HG03354 (cell line): ENCODE measurements around the gene C17orf50.
A peak's percentile ranks its signal among the peaks of the same experiment; 100 is the strongest.

ENCODE experiments used
- ATAC-seq: cut with Tn5 transposase; IDR thresholded peaks from one replicate; pipeline ENCODE4 v1.9.1; 2021; ENCODE audit warnings: mild to moderate bottlenecking; ENCODE audit not compliant: unreplicated experiment, poor library complexity, severe bottlenecking

C17orf50 gene

DNA sequence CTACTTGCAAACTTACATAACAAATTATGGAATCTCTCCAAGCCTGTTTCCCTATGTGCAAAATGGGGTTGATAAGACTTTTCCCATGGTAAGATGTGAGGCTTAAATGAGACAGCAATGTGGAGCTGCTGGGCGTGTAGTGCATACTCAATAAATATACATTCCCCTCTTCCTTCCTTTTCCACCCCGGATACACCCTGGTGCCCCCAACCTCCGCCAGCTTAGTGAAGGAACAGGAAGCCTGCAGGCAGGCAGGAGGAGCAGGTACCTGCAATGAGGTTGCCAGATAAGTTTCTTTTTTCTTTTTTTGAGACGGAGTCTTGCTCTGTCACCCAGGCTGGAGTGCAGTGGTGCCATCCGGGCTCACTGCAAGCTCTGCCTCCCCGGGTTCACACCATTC lies 14.9 kb downstream of the C17orf50 start:
- no peak for ATAC-seq

DNA sequence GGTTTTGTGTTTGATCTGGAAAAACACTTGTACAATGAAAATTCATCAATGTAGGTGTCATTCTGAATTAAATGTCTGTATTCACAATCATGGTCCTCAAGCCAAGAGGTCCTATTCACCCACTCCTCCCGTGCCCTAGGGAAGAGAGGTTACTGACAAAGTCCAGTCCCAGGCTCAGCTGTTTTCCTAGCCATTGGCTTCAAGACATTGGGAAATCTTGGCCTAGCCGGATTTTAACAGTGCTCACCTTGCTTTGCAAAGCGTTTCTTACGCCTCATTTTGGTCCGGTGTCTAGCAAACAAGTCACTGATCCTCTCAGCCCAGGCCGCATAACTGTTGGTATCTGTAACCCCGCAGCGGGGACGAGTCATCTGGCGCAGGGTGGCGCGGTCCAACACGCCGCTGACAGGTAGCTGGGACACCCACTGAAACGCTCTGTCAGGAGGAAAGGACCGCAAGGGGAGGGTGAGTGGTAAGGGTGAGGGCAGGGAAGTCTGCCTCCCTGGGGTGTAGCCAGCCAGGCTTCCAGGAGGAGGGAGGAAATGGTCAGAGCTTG lies 18.0 kb downstream of the C17orf50 start:
- no peak for ATAC-seq

DNA sequence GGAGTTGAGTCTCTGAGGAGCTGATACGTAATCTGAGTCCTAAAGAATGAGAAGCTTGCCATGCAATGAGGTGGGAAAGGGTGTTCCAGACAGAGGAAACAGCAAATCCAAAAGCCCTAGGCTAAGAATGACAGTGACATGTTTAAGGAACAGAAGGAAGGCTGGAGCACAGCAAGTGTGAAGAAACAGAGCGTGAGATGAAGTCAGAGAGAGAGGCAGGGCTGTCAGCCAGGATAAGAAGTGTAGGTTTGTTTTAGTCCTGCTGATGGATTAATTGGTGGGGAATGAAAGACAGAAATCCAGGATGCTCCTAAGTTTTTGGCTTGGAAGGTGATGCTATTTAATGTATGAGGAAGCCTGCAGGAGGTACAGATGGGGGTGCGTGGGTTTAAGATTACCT lies 20.3 kb downstream of the C17orf50 start:
- no peak for ATAC-seq

DNA sequence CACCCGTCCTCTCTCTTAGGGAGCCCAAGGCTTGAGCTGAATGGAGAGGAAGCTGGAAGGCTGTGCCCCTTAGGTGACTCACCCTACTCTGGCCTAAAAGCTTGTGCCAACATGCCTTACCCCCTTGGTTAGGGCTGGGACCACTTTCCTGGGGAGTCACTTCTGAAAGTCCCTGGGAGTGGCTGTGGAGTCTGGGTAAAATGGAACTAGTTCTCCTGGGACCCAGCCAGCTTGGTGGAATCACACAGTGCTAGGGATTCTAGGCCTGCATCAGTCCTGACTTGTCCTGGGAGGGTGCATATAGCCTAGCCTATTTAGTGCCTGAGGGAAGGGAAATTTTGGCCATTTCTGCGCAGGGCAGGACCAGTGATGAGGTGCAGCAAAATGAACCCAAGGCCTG lies 24.2 kb downstream of the C17orf50 start:
- no peak for ATAC-seq

DNA sequence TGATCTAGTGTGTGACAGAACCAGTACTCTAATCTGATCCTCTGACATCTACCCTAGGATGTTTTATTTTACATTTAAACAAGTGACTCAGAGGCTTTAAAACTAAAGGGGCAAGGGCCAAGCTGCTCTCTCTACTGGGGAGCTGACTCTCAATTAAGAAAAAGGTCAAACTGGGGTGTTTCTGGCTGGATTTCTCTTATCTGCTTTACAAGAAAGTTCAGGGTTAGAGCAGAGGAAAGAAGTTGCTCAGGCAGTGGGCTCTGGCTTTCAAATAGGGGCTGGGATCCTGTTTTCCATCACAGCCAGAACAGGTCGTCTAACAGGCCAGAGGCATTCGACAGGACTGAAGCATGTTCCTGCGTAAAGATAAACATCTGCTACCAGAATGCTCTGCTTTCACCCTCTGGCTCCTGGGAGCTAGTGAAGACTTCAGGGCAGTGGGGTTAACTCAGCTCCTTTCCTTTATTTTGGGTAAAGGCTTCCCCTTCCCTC lies 26.3 kb downstream of the C17orf50 start:
- no peak for ATAC-seq

DNA sequence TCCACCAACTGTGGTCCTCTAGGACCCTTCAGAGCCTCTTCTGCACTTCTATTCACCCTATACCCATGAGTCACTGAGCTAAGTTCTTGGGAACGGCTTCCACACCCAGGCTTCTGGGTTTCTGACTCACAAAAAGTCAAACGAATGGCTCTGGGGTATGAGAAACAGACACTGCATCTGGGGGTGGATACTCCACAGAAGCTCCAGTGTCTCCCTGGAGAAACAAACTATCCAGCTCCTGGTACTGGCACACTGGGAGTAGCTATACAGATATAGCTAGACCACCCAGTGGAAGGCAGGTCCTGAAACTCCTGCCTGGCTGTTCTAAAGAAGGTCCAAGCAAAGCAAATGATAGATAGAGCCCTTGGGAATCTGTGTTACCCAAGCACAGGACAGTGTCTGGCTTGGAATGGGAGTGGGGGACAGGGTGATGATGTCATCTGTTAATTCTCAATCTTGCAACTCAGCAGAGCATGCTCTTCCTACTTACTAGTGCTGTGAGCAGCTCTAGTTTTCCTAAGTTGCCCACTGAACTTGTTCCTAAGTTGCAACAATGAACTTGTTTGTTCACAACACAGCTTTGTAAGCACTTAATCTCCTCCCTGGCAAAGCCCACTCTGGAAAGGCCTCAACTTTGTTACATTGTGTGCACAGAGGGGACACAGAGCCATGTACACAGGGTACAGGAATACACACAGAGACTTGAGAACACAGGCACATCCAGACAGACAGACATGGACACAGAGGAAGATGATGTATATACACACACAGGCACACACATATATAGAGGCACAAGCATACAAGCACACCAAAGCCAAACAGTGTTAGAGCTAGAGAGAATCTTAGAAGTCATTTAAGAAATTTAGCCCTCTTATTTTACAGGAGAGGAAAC lies 28.0 kb downstream of the C17orf50 start:
- ATAC-seq, result no peak

DNA sequence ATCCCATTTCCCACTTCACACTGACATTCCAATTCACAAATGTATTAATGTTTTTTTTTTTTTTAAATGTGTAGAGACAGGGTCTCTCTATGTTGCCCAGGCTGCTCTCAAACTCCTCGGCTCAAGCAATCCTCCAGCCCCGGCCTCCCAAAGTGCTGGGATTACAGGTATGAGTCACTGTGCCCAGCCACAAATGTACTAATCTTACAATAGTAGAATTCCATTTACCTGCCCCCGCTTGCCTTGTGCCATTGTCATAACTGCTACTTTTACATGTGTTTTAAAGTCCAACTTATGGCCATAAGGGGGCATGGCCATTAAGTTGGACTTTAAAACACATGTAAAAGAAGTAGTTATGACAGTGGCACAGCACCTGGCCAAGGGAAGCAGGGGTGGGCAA lies 30.2 kb downstream of the C17orf50 start:
- ATAC-seq, result no peak

DNA sequence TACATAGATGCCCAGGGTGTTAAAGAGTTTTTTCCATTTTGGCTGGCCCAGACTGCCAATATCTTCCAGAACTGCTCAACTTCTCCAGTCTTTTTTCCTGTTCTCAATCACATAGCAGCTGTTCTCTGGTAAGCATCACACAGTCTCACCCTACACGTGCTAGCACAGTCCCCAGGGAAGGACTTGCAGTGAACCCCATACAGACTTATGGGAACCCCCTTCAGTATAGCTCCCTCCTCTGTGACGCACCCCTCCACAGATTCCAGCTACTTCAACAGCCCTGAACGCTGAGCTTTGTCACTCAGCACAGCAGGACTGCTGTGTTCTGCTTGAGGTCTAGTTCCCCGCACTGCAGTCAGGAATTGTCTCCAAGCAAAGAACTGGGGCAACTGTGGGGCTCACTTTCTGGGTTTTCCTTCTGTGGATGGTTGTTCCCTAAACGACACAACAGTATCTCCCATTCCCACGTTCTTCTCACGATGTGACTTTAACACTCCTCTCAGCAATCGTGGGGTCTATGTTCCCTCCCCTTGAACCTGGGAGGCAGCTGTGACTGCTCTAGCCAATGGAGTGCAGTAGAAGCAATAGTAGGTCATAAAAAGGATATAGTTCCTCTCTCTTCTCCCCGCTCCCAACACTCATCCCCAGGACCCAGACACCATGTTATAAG lies 31.1 kb downstream of the C17orf50 start:
- no peak for ATAC-seq

DNA sequence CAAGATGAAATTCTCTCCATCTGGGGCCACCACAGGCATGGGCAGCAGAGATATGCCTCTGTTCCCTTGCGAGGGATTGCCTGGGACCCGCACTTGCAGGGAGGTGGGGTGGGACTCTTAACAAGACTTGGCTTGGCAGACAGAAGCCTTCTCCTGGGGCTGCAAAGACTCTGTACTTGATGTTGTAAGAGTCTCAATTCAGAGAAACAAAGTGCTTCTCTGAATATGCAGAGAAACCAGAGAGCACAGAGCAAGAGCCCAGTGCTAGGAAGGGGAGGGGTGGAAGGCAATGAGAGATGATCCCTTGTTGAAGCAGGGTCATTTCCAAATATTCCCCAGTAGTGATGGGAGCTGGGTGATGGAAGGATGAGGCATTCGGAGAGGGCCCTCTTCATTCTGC lies 32.6 kb downstream of the C17orf50 start:
- no peak for ATAC-seq

DNA sequence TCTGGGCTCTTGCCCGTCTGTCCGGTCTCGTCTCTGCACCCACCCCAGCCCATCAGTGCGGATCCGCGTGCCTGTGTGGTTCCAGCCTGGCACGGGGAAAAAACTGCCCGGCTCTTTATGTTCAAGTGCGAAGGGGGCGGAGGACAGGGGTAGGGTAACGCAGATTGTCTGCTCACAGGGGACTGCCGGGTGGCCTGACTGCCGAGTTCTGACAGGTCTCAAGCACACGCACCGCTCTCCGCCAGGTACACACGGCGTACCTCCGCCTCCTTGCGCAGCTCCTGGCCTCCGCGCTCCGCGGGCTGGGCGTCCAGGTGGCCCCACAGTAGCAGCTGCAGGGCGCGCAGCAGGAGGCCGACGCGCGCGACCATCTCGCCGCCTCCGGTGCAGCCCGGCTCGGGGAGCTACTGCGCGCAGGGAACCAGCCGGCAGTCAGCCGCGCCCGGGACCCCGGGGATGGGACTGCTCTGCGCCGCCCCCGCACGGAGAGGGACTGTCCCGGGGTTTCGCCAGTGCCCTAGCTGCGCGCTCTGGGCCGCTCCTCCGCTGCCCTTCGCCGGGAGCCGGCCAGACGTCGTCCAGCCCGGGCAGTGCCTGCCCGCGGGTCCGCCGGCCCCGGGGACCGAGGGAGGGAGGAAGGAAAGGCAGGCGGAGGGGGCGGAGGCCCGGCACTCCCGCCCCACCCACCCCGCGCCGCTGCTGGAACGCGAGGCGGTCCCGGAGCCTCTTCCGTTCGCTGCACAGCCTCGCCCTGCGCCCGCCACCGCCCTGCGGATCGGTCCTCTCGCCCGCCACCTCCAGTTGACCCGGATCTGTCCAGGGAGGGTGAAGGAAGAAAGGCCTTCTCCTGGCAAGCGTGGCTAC lies 34.6 kb downstream of the C17orf50 start, which contains the start of gene MMP28:
Gene MMP28 (minus strand): TSS at position 635 of the 864 bp plus-strand sequence. CDS start 264 bp downstream, at position 371.
- no peak for ATAC-seq

DNA sequence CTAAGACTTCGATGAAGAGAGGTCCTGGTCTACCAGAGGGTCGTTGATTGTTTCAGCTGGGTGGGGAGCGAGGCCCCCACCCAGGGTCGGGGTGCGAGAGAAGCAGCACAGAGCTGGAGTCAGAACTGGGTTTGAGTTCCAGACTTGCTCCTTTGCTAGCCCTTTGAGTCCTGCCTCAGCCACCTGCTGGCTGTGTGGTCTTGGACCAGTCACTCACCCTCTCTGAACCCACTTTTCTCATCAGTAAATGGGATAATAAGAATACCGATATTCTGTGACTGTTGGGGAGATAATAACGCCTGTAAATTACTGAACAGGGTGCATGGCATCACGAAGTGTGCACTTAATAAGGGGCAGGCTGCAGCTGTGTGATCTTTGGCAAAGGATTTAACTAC lies 35.2 kb downstream of the C17orf50 start:
- ATAC-seq, result no peak

DNA sequence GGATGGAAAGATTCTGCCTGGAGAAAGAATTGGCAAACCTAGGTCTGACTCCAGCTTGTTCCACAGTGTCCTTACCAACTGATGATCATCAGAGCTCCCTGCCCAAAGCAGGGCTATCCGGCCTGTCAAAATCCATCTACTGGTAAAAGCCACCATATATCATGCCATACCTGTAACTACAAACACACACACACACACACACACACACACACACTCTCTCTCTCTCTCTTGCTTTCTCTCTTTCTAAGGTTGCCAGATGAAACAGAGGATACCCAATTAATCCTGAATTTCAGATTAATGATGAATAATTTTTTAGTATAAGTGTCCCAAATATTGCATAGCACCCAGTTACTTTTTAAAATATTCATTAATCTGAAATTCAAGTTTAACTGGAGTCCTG lies 36.3 kb downstream of the C17orf50 start:
- no peak for ATAC-seq

DNA sequence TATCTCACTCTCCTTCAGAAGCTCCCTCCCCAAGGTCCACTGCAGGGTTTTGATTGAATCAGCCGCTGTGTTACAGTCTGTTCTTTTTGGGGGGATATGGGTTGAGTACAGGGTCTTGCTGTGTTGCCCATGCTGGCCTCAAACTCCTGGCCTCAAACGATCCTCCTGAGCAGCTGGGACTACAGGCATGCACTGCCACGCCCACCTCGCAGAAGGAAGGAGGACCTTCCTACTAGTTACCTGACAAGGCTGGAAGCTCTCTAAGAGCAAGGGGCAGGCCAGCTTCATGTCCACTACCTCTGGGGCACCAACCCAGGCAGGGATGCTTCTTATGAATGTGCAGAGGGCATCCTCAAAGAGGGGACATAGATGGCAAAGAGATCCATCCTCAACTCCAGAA lies 36.7 kb downstream of the C17orf50 start:
- no peak for ATAC-seq

DNA sequence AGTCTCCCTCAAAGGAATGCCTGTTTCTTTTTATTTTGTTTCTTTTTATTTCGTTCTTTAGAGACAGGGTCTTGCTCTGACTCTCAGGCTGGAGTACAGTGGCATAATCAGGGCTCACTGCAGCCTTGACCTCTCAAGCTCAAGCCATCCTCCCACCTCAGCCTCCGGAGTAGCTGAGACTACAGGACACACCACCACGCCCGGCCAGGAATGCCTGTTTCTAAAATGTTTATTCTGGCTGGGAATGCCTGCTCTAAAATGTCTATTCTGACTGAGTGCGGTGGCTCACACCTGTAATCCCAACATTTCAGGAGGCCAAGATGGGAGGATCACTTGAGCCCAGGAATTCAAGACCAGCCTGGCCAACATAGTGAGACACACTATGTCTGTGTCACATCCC lies 37.2 kb downstream of the C17orf50 start:
- no peak for ATAC-seq

DNA sequence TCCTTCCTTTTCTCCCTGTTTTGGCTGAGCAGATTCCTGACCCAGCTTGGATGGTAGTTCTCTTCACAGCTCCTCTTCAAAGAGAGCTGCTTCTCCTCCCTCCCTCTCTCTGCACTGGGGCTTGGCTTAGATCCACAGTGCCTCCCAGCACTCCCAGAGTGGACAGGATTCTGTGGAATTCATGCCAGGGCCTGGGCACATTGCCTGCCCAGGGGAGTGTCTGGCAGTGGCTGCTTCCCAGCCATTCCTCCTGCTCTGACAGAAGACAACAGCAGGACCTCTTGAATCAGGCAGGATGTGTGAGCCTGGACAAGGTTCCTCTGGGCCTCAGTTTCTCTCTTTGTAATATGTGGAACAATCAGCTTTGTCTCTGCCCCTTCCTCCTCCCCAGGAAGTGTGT lies 39.3 kb downstream of the C17orf50 start:
- no peak for ATAC-seq

DNA sequence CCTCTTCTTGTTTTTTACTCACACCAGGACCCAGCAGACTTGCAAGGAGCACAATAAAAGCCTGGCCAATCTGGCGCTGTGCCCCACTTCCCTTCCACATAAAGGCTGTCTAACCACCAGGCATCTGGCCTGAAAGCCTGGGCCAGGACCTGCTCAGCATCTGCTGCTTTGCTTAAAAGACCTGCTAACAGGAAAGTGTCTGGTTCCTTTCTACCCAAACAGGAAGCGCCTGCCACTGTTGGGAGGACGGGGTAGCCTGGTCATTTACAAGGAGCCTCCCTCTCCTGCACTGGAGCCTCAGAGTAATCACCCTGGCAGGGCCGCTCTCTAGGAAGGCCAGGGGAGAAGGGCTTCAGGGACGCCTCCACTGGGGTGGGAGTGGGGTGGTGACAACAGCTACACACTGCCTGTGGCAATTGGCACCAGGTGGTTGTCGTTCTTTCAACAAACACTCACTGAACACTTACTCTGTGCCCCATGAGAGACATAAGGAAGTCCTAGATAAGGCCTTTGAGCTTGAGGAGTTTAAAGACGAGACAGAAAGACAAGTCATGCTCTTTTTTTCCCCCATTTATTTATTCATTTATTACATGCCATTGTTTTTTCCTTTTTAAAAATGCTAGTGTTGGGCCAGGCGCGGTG lies 41.0 kb downstream of the C17orf50 start:
- no peak for ATAC-seq

DNA sequence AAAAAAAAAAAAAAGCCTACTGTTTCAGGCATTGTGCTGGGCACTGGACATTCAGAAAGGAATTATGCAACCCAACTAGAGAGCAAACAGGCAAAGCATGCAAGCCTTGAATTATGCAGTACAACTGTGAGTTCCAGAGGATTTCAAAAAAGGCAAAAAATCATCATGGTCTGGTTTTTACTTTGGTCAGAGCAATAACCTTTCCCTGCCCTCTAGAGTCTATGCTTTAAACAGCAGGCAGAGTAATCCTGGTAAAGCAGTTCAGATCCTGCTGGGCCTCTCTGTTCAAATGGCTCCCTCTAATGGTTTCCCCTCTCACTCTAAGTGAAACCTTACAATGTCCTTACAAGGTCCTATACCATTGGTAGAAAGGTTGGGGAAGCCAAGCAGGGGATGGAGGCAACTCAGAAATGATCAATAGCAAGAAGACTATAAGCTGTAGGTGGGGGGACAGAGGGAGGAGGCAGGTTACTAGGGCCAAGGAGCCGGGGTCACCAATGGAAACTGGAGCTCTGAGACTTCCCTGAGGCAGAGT lies 44.0 kb downstream of the C17orf50 start:
- peak; percentile 34 for ATAC-seq

DNA sequence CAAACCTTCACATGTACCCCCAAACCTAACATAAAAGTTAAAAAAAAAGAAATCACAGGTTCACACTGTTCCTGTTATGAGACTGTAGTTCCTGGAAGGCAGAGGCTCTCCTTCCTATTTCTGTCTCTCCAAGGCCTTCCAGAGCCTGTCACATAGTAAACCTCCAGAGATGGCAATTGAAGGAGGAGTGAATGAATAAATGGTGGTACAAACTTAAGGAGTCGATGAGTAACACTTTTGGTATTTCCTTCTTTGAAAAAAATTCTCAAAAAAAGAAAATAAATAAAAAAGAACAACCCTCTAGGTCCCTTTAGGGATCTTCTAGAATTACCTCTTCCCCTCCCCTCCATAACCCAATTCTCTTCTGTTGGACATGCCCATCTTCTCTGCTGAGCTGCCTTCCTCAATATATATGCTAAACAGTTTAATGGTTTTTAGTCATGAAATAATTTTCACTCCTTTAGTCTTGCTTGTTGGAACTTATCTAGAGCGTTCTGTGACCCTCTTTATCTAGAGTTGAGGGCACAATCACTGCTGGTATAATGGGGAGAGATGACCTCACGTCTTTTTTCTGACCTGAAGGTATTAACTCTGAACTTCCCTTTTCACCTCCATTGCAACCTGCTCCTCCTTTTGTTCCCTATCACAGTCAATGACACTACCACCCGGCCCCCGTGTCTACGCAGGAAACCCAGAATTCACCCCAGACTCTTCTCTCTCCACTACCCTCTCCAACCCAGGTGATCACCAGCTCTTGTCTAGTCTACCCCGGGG lies 46.9 kb downstream of the C17orf50 start:
- ATAC-seq, result no peak
